Body of pancreas (tissue), 4 donors: ENCODE data around the gene ARHGEF28.

Source experiments
- CTCF ChIP-seq, 7 experiments: fragments of 450-650 bp in 4 of 7; fragments of 200-600 bp in 3 of 7; sonication (generic) in 3 of 7; IDR thresholded peaks; one replicate each; pipeline ENCODE4 v1.5.1; 2016 to 2019; ENCODE audit warnings: antibody characterized with exemption in 7 of 7
- POLR2A ChIP-seq, 3 donors: fragments of 450-650 bp; IDR thresholded peaks; one replicate each; pipeline ENCODE4 v1.6.1; 2016; ENCODE audit warnings: antibody characterized with exemption in 3 of 3, mild to moderate bottlenecking in 2 of 3

GRCh38 chr5:73913971-73914370, 288.0 kb downstream of the ARHGEF28 start:
- TF ChIP-seq CTCF (IDR thresholded peaks at IDR 0.05) (no peak), POLR2A (IDR thresholded peaks at IDR 0.05) (no peak)
